Measurements from ENCODE around the gene CNPPD1.
A peak's percentile ranks its signal among the peaks of the same experiment; 100 is the strongest.

The CNPPD1 gene

DNA sequence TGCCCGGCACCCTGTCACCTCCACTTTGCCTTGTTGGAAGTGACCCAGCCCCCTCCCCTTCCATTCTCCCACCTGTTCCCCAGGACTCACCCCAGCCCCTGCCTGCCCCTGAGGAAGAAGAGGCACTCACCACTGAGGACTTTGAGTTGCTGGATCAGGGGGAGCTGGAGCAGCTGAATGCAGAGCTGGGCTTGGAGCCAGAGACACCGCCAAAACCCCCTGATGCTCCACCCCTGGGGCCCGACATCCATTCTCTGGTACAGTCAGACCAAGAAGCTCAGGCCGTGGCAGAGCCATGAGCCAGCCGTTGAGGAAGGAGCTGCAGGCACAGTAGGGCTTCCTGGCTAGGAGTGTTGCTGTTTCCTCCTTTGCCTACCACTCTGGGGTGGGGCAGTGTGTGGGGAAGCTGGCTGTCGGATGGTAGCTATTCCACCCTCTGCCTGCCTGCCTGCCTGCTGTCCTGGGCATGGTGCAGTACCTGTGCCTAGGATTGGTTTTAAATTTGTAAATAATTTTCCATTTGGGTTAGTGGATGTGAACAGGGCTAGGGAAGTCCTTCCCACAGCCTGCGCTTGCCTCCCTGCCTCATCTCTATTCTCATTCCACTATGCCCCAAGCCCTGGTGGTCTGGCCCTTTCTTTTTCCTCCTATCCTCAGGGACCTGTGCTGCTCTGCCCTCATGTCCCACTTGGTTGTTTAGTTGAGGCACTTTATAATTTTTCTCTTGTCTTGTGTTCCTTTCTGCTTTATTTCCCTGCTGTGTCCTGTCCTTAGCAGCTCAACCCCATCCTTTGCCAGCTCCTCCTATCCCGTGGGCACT, 5.8 kb upstream of the CNPPD1 start:
- H3K4me3 ChIP-seq (ENCODE audit: low read depth, low read length): no peak overlapping the region
- TF ChIP-seq, protein P1, sequence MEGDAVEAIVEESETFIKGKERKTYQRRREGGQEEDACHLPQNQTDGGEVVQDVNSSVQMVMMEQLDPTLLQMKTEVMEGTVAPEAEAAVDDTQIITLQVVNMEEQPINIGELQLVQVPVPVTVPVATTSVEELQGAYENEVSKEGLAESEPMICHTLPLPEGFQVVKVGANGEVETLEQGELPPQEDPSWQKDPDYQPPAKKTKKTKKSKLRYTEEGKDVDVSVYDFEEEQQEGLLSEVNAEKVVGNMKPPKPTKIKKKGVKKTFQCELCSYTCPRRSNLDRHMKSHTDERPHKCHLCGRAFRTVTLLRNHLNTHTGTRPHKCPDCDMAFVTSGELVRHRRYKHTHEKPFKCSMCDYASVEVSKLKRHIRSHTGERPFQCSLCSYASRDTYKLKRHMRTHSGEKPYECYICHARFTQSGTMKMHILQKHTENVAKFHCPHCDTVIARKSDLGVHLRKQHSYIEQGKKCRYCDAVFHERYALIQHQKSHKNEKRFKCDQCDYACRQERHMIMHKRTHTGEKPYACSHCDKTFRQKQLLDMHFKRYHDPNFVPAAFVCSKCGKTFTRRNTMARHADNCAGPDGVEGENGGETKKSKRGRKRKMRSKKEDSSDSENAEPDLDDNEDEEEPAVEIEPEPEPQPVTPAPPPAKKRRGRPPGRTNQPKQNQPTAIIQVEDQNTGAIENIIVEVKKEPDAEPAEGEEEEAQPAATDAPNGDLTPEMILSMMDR (IDR thresholded peaks at IDR 0.05; ENCODE audit: low read depth, low read length): no peak

DNA sequence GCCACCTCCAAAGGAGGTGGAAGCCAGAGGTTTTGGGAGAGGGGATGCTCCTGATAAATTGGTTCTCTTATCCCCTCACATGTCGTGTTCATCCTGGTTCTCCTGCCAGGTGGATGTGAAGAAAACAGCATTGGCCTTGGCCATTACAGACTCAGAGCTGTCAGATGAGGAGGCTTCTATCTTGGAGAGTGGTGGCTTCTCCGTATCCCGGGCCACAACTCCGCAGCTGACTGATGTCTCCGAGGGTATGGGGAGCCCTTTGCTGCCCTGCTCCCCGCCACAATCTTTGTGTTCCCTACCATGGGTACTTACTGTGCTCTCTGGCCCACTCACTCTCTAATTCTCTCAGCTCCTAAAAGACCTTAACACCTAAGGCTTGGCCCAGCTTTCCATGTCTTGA, 4.8 kb upstream of the CNPPD1 start:
- no peak overlapping the region for H3K4me3 ChIP-seq (ENCODE audit: low read depth, low read length)
- TF ChIP-seq, protein P1 (IDR thresholded peaks at IDR 0.05; ENCODE audit: low read depth, low read length): no peak

DNA sequence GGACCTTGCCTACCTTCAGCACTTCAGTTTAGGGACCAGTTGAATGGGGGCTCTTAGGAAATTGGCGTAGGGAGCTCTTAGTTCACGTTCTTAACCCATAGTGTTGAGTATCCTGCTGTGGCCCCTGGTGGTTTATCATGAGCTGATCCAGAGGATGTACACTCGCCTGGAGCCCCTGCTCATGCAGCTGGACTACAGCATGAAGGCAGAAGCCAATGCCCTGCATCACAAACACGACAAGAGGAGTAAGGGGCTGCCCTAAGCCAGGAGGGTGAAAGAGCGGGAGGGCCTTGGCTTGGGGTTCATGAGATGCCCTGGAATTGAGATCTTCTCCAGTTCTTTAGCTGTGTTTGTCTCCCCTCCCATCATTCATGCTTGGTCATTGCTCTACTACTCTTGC, 4.2 kb upstream of the CNPPD1 start:
- H3K4me3 ChIP-seq (ENCODE audit: low read depth, low read length): no peak overlapping the region
- TF ChIP-seq, protein P1 (IDR thresholded peaks at IDR 0.05; ENCODE audit: low read depth, low read length): no peak

DNA sequence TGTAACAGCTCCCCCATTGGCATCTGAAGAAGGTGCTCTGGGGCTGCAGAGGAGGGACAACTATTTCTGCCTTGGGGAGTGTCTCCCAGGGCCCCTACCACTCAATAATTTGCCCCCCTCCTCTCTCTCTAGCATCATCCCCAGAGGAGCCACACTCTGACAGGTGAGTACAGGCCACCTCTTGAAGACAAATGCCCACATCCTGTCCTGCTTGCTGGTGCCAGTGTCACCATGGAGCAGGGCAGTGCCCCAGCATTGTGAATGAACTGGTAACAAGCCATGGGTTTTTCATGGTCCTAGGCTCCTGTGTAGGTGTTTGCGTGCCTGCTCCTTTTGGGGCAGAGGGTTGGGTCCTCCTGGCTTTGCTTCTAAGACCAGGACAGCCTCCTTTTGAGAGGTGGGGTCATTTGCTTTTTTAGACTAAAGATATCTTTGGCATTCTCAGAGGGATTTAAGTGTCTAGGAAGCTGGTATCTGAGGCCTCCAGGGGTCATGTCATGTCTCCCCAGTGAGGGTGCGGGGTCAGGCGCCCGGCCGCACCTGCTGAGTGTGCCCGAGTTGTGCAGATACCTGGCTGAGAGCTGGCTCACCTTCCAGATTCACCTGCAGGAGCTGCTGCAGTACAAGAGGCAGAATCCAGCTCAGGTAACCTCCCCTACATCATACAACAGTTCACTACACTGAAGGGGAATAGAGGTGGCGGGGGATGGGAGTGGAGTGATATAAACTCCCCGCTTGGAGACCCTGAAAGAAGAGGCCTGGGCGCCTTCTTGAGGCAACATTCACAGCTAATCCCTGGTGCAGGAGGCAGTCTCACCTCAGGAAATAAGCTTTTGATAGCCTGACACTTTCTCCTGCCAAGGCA, 3.1 kb upstream of the CNPPD1 start:
- peak overlapping the region; percentile 65 for H3K4me3 ChIP-seq (ENCODE audit: low read depth, low read length)
- TF ChIP-seq, protein P1 (IDR thresholded peaks at IDR 0.05; ENCODE audit: low read depth, low read length): no peak

DNA sequence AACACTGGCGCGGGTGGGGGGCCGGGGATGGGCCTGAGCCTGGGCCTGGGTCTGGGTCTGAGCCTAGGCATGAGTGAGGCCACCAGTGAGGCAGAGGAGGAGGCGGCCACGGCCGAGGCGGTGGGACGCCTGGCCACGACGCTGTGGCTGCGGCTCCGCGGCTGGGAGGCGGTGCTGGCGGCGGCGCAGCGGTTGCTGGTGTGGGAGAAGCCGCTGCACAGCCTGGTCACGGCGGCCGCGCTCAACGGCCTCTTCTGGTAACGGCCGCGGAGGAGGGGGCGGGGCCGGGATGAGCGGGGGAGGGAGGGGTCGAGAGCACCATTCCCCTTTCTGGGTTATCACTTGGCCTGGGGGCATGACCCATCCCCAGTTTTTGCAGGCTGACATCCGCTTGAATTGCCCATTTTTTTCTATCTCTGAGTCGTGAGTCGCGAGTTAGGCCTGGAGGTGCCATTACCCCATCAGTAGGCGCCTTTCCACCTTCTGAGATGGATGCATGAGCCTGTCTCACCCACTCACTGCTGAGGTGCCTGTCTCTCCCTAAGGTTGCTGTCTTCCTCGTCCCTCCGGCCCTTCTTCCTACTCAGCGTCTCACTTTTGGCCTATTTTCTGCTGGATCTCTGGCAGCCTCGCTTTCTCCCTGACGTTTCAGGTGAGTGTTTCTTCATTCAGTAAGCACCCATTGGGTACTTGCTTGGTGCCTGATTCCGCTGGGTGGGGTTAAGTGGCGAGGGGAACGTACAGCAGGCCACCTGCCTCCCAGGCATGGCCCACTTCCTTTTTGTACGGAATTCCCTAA, 1.9 kb upstream of the CNPPD1 start:
- peak overlapping the region; percentile 65 for H3K4me3 ChIP-seq (ENCODE audit: low read depth, low read length)
- TF ChIP-seq, protein P1 (IDR thresholded peaks at IDR 0.05; ENCODE audit: low read depth, low read length): no peak

DNA sequence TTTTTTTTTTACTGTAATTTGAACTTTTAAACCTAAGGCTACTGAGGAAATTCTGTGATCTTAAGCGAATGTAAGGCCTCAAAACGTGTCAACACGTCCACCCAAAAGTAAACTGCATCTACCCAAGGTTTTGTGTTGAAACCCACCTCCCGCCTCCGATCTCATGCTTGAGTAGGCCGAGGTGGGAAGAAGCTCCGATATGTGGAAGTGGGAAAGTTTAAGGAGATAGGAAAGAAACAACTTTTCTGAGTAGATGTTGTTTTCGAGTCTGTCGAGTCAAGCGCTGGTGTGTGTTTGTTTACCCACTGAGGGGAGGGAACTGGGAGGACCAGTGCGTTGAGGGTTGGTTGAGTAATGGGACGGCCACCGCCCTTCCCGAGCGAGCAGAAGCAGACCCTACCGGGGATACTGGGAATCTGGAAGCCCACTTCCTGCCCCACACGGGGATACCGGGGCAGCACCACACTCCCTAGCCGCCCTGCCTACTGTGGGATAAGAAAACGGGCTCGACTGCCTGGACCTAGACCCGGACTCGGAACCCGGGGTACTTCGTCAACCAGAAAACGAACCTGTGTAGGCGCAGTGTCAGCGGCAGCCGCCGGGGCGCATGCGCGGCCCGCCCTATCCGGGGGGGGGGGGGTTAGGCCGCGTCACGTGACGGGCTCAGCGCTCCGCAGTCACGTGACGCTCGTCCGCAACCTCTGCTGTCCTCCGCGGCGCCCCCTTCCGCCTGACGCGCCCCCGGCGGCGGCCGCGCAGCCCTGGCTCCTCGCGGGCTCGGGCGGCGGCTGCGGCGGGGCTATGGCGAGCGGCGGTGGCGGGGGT, 1.0 kb upstream of the CNPPD1 start, which contains the start of gene RETREG2:
Gene RETREG2, plus strand, starts transcription at position 724 of the 825 bp plus-strand sequence. Its CDS starts 78 bp downstream, at position 802.
- TF ChIP-seq, protein P1 (IDR thresholded peaks at IDR 0.05; ENCODE audit: low read depth, low read length): 0 out of 2 replicates have a peak, but pooled peaks have one; percentile 4
- peak within 1 kb of the TSS; percentile 84 for H3K4me3 ChIP-seq (ENCODE audit: low read depth, low read length)

Data from WI38 (cell line).